CD8-positive, alpha-beta memory T cell (primary cell): Measurements from ENCODE around the gene MORN5. TPM values are rescaled to one million over a fixed set of nuclear protein-coding genes. Genes with fewer than 3 reads are reported as not detected.
A peak's percentile ranks its signal among the peaks of the same experiment; 100 is the strongest.

Experiments used
- CTCF ChIA-PET: fragments of 350-600 bp; sonication (Branson Sonifier 250); formaldehyde crosslinking; loops from one replicate; lab custom pipeline; 2021; ENCODE audit warnings: antibody characterized with exemption; lab: Charles Lee
- POLR2A ChIA-PET: fragments of 350-600 bp; sonication (Branson Sonifier 250); formaldehyde crosslinking; loops from one replicate; lab custom pipeline; 2021; ENCODE audit warnings: antibody characterized with exemption; lab: Charles Lee
- DNase-seq, 5 donors: peaks; one replicate each; pipeline versions ENCODE4 v3.0.0 to v3.0.0-alpha.2; 2020 to 2022; ENCODE audit warnings: mixed read lengths in 1 of 5
- H3K27ac ChIP-seq: one replicate; pipeline ENCODE4 v1.7.0; 2013; ENCODE audit warnings: low read depth, mild to moderate bottlenecking, low read length, moderate library complexity
- H3K27me3 ChIP-seq: 2 replicates; pipeline ENCODE4 v1.7.0; 2013; ENCODE audit warnings: low read length, mild to moderate bottlenecking; ENCODE audit not compliant: insufficient read depth, poor library complexity, severe bottlenecking
- H3K36me3 ChIP-seq: 2 replicates; pipeline ENCODE4 v1.7.0; 2013; ENCODE audit warnings: mild to moderate bottlenecking, low read length, moderate library complexity; ENCODE audit not compliant: insufficient read depth
- H3K4me1 ChIP-seq: 2 replicates; pipeline ENCODE4 v1.7.0; 2013; ENCODE audit warnings: mild to moderate bottlenecking, low read length, moderate library complexity; ENCODE audit not compliant: insufficient read depth
- H3K4me3 ChIP-seq: 2 replicates; pipeline ENCODE4 v1.7.0; 2013; ENCODE audit warnings: mild to moderate bottlenecking, low read length
- H3K9me3 ChIP-seq: 2 replicates; pipeline ENCODE4 v1.7.0; 2013; ENCODE audit warnings: mild to moderate bottlenecking, low read length
- H3K27ac Mint-ChIP-seq, 8 donors: one replicate each; pipeline ENCODE4 v1.8.0; 2020 to 2021; ENCODE audit warnings: mixed read lengths in 8 of 8, mild to moderate bottlenecking in 6 of 8, inconsistent platforms in 3 of 8, moderate library complexity in 3 of 8
- H3K27me3 Mint-ChIP-seq, 2 donors: one replicate each; pipeline ENCODE4 v1.8.0; 2020 to 2021; ENCODE audit warnings: mixed read lengths in 2 of 2, mild to moderate bottlenecking in 1 of 2, moderate library complexity in 1 of 2
- H3K36me3 Mint-ChIP-seq, 3 donors: one replicate each; pipeline ENCODE4 v1.8.0; 2020 to 2021; ENCODE audit warnings: mixed read lengths in 3 of 3, inconsistent platforms in 1 of 3, mild to moderate bottlenecking in 1 of 3
- H3K4me1 Mint-ChIP-seq, 3 donors: one replicate each; pipeline ENCODE4 v1.8.0; 2020 to 2021; ENCODE audit warnings: mixed read lengths in 3 of 3, inconsistent platforms in 1 of 3, mild to moderate bottlenecking in 1 of 3
- H3K4me3 Mint-ChIP-seq, 7 donors: one replicate each; pipeline ENCODE4 v1.8.0; 2020 to 2021; ENCODE audit warnings: mixed read lengths in 7 of 7, mild to moderate bottlenecking in 6 of 7, moderate library complexity in 4 of 7, inconsistent platforms in 2 of 7
- H3K9me3 Mint-ChIP-seq, 5 donors: one replicate each; pipeline ENCODE4 v1.8.0; 2020 to 2022; ENCODE audit warnings: mixed read lengths in 5 of 5, mild to moderate bottlenecking in 3 of 5, moderate library complexity in 2 of 5, inconsistent platforms in 1 of 5
- polyA plus RNA-seq: library from polyadenylated mRNA; unstranded; fragments of 300-500 nt; fragmentation: Illumina TruSeq; gene quantifications from one replicate; pipeline ENCODE4 v1.2.3, GENCODE V29; 2021
- total RNA-seq, 2 experiments: library from RNA; stranded (reverse); gene quantifications; one replicate each; pipeline ENCODE4 v1.2.3, GENCODE V29; 2021

MORN5 gene
- total and polyA plus RNA-seq, 3 experiments from 2014 or later = not detected

DNA sequence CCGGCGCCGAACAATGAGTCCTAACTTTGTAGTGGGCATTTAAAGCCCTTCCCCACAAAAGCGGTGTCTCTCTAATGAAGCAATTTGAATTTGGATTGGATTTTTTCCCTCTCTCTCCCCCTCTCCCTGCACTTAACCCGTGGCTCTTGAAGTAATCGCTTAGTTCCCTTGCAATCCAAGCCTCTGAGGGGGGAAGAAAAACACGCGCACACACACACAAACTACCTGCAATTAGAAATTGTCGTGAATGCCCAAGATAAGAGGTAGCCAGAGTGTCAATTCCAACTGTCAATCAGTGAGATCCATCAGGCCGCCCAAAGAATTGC, 67.8 kb downstream of the MORN5 start:
- H3K27me3 ChIP-seq = peaks cover 22% of the 10 kb centered on the region
- H3K27ac Mint-ChIP-seq = peak overlapping the region in 1 of 8 donors; percentile 31
- ChIA-PET CTCF (no interaction called here), POLR2A (no interaction called here)
- no peak for DNase-seq
- no peaks in the 10 kb centered on the region for H3K9me3 Mint-ChIP-seq
- H3K36me3 Mint-ChIP-seq = no peaks in the 10 kb centered on the region
- no peaks in the 10 kb centered on the region for H3K4me1 ChIP-seq
- no peak overlapping the region for H3K4me3 ChIP-seq
- no peak overlapping the region for H3K27ac ChIP-seq
- peaks cover 12 to 14% (median 14%) of the 10 kb centered on the region in 3 donors for H3K4me1 Mint-ChIP-seq
- peak overlapping the region in 5 of 7 donors; percentile 4 to 57 (median 44) for H3K4me3 Mint-ChIP-seq
- H3K36me3 ChIP-seq = no peaks in the 10 kb centered on the region
- no peaks in the 10 kb centered on the region for H3K9me3 ChIP-seq
- peaks cover 40 to 54% of the 10 kb centered on the region in 2 donors for H3K27me3 Mint-ChIP-seq

DNA sequence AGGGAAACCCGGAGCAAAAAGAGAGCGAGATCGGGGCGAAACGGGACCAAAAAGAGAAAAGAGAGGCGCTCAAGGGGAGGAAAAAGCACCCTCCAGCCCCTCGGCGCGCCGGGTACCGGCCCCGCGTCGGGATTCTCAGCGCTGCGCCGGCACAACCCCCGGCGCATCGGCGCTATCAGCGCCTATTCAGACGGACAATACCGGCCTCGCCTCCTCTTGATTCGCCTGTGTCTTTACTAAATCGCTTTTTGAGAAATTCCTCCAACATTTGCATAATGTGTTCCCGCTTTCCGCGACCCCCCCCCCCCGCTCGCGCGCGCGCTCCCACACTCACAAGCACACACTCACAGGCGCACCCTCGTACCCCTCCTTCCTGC, 68.5 kb downstream of the MORN5 start:
- Histone ChIP-seq H3K4me3 (no peak overlapping the region), H3K9me3 (no peaks in the 10 kb centered on the region), H3K4me1 (no peaks in the 10 kb centered on the region), H3K27ac (no peak overlapping the region), H3K36me3 (no peaks in the 10 kb centered on the region), H3K27me3 (peaks cover 20% of the 10 kb centered on the region)
- DNase-seq = no peak
- H3K27me3 Mint-ChIP-seq = peaks cover 34 to 51% of the 10 kb centered on the region in 2 donors
- peaks cover 9 to 10% (median 9%) of the 10 kb centered on the region in 3 donors for H3K4me1 Mint-ChIP-seq
- H3K27ac Mint-ChIP-seq = no peak overlapping the region
- no peaks in the 10 kb centered on the region for H3K36me3 Mint-ChIP-seq
- no peaks in the 10 kb centered on the region for H3K9me3 Mint-ChIP-seq
- ChIA-PET CTCF (no interaction called here), POLR2A (no interaction called here)
- peak overlapping the region in 4 of 7 donors; percentile 42 to 61 (median 52) for H3K4me3 Mint-ChIP-seq

DNA sequence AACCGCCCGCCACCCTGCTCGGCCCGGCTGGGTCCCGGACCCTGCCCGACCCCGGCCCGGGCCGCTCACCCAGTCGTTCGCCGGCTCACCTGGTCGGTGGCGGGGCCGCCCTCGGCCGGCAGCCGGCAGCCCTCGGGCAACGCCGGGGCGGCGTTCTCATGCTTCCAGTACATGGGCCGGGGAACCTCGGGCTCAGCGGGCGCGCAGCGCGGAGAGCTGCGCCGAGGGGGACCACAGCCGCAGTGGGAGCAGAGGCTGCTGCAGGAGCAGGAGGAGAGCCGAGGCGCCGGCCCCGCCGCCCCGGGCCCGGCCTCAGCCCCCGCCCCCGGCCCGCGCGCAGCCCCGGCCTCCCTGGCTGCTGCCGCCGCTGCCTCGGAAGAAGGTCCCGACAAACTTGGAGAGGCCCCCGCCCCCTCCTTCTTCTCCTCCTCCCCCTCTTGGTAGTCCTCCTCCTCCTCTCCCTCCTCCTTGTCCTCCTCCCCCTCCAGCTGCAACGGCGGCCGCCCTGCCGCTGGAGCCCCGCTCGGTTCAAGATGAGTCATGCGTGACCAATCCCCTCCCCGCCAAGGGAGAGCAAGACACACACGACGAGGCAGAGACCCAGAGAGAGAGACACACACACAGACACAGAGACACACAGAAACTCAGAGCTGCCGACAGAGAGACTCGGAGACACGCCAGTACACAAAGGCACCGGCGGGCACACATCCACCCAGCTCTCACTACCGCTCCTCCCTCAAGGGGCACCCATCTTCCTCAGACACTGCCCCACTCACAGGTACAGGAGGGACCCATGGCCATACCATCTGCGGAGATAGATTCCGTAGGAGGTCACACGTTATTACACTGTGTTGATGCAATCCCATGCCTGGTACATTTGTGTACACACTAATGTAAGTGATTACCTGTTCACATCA, 69.1 kb downstream of the MORN5 start, which contains the start of gene LHX6:
TSS of gene LHX6 (minus strand) at position 390 of the 917 bp plus-strand sequence. CDS start at position 173, 217 bp downstream.
- Mint-ChIP-seq H3K9me3 (no peaks in the 10 kb centered on the region), H3K36me3 (no peaks in the 10 kb centered on the region), H3K27me3 (peaks cover 28 to 45% of the 10 kb centered on the region in 2 donors), H3K4me3 (peak within 1 kb of the TSS in 4 of 7 donors; percentile 42 to 61 (median 52)), H3K4me1 (peaks cover 7 to 10% (median 8%) of the 10 kb centered on the region in 3 donors), H3K27ac (no peak within 1 kb of the TSS)
- Histone ChIP-seq H3K27me3 (peaks cover 20% of the 10 kb centered on the region), H3K4me3 (no peak within 1 kb of the TSS), H3K9me3 (no peaks in the 10 kb centered on the region), H3K36me3 (no peaks in the 10 kb centered on the region), H3K27ac (no peak within 1 kb of the TSS), H3K4me1 (no peaks in the 10 kb centered on the region)
- ChIA-PET CTCF (no interaction called here), POLR2A (no interaction called here)
- DNase-seq = no peak

GRCh38 chr9:122229485-122229837, 69.8 kb downstream of the MORN5 start:
- Mint-ChIP-seq H3K36me3 (no peaks in the 10 kb centered on the region), H3K4me1 (peaks cover 7 to 10% (median 8%) of the 10 kb centered on the region in 3 donors), H3K27me3 (peaks cover 25 to 40% of the 10 kb centered on the region in 2 donors), H3K4me3 (no peak overlapping the region), H3K27ac (no peak overlapping the region), H3K9me3 (no peaks in the 10 kb centered on the region)
- ChIA-PET POLR2A (no interaction called here), CTCF (no interaction called here)
- Histone ChIP-seq H3K27ac (no peak overlapping the region), H3K27me3 (peaks cover 20% of the 10 kb centered on the region), H3K4me3 (no peak overlapping the region), H3K36me3 (no peaks in the 10 kb centered on the region), H3K9me3 (no peaks in the 10 kb centered on the region), H3K4me1 (no peaks in the 10 kb centered on the region)
- DNase-seq = no peak

DNA sequence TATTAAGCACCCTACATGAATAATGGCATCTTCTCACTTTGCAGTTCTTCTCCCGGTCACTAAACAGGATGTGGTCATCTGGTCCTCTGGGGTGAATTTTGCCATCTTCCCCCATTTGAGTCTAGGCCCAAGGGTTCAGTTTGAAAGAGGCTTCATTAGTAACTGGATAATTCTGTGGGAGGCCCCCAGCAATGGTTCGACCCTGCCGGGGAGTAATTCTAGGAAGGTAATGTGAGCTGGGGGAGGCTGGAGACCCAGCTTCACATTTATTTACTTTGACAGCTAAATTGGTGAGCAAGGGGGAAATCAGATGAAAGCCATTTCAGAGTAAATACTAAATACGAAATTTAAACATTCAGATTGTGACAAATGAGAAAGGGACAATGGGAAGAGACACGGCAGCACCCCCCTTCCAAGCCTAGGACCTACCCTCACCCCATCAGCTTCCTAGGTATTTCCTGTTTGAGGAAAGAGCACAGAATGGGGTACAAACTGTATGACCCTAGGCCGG, 73.1 kb downstream of the MORN5 start:
- Mint-ChIP-seq H3K27me3 (peaks cover 2 to 10% of the 10 kb centered on the region in 2 donors), H3K4me1 (no peaks in the 10 kb centered on the region), H3K4me3 (peak overlapping the region in 1 of 7 donors; percentile 21), H3K27ac (no peak overlapping the region), H3K36me3 (no peaks in the 10 kb centered on the region), H3K9me3 (no peaks in the 10 kb centered on the region)
- no peaks in the 10 kb centered on the region for H3K9me3 ChIP-seq
- peaks cover 20% of the 10 kb centered on the region for H3K27me3 ChIP-seq
- POLR2A ChIA-PET = no interaction called here
- no peaks in the 10 kb centered on the region for H3K36me3 ChIP-seq
- H3K27ac ChIP-seq = no peak overlapping the region
- no peak for DNase-seq
- CTCF ChIA-PET = no interaction called here
- H3K4me1 ChIP-seq = no peaks in the 10 kb centered on the region
- no peak overlapping the region for H3K4me3 ChIP-seq

DNA sequence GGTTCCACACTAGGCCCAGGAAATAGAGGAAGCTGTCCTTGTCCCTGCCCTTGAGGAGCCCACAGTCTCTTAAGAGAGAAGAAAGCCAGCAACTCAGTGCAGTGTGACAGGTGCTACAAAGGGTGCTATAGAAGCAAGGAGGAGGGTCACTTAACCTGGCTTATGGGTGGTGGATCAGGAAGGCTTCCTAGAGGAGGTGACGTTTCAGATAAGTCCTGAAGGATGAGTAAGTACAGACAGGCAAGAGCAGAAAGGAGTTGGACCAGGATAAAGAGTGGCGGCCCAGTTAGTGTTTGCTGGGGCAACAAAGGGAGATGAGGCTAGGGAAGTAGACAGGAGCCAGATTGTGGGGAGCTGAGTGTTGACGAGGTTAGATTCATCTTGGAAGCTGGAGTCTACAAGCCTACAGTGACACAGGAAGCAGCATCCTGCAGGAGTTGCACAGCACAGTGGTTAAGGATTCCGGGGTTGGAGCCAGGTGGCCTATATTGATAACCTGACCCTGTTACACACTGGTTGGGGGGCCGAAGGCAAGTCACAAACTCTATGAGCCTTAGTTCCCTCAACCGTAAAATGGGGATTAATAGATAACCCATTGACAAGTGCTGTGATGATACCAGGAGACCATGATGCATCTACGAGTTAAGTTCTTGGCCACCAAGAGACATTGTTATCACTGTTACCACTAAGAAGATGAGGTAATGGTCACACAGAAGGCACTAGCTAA, 74.5 kb downstream of the MORN5 start:
- Mint-ChIP-seq H3K4me1 (no peaks in the 10 kb centered on the region), H3K36me3 (peaks cover 0 to 8% (median 2%) of the 10 kb centered on the region in 3 donors), H3K27ac (no peak overlapping the region), H3K9me3 (no peaks in the 10 kb centered on the region), H3K27me3 (peaks cover 0 to 10% of the 10 kb centered on the region in 2 donors), H3K4me3 (no peak overlapping the region)
- Histone ChIP-seq H3K4me1 (no peaks in the 10 kb centered on the region), H3K9me3 (no peaks in the 10 kb centered on the region), H3K27ac (no peak overlapping the region), H3K4me3 (no peak overlapping the region), H3K27me3 (peaks cover 17% of the 10 kb centered on the region), H3K36me3 (no peaks in the 10 kb centered on the region)
- no peak for DNase-seq
- POLR2A ChIA-PET = no interaction called here
- CTCF ChIA-PET = no interaction called here

- no peaks in the 10 kb centered on the region for H3K9me3 Mint-ChIP-seq
- peaks cover 0 to 7% of the 10 kb centered on the region in 2 donors for H3K27me3 Mint-ChIP-seq
- H3K27ac Mint-ChIP-seq = no peak overlapping the region
- H3K9me3 ChIP-seq = no peaks in the 10 kb centered on the region
- H3K4me1 Mint-ChIP-seq = no peaks in the 10 kb centered on the region
- no peak overlapping the region for H3K27ac ChIP-seq
- DNase-seq = no peak
- H3K4me3 ChIP-seq = no peak overlapping the region
- no peaks in the 10 kb centered on the region for H3K27me3 ChIP-seq
- ChIA-PET POLR2A (no interaction called here), CTCF (no interaction called here)
- no peaks in the 10 kb centered on the region for H3K4me1 ChIP-seq
- peaks cover 2% of the 10 kb centered on the region for H3K36me3 ChIP-seq
- H3K36me3 Mint-ChIP-seq = peaks cover 0 to 30% (median 13%) of the 10 kb centered on the region in 3 donors
- no peak overlapping the region for H3K4me3 Mint-ChIP-seq
Observed at GRCh38 chr9:122236681-122237080, 77.0 kb downstream of the MORN5 start.

GRCh38 chr9:122239722-122240121, 80.0 kb downstream of the MORN5 start:
- Histone ChIP-seq H3K9me3 (no peaks in the 10 kb centered on the region), H3K4me1 (no peaks in the 10 kb centered on the region), H3K27me3 (no peaks in the 10 kb centered on the region), H3K36me3 (peaks cover 20% of the 10 kb centered on the region), H3K4me3 (no peak overlapping the region), H3K27ac (no peak overlapping the region)
- H3K27me3 Mint-ChIP-seq = no peaks in the 10 kb centered on the region
- H3K4me1 Mint-ChIP-seq = no peaks in the 10 kb centered on the region
- no peak for DNase-seq
- CTCF ChIA-PET = no interaction called here
- H3K36me3 Mint-ChIP-seq = peaks cover under 1 to 59% (median 23%) of the 10 kb centered on the region in 3 donors
- POLR2A ChIA-PET = no interaction called here
- peak overlapping the region in 1 of 8 donors; percentile 24 for H3K27ac Mint-ChIP-seq
- H3K4me3 Mint-ChIP-seq = no peak overlapping the region
- no peaks in the 10 kb centered on the region for H3K9me3 Mint-ChIP-seq
